ENCODE results near the gene JARID2.

Gene JARID2

DNA sequence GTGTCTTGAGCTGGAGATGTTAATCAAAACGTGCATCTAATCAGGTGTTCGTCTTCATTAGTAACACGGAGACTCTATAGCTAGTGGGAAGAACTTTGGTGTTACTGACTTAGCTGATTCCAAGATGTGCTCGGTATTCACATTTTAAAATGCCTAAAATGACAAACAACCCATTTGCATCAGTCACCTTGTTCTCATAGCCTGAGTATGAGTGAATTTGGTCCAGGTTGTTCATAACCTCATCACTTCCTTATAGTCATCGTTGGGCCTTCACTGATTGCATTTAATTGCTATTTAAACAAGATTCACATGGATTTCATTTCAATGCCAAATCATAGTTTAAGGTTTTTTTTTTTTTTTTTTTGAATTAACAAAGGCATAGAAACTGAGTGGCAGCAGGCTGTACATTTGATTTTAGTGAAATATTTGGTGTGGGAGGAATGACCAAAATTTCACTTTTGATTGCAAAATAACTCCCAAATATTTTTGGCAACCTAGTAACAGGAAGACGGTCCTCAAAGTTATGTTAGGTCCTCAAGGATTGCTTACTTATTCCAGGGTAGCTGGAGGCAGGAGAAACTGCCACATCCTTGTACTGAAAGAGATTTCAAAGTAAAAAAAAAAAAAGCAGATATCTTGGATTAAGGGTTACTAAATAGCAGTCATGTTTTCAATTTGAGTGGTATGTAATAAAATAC is 104.7 kb downstream of the JARID2 start:
- no peak for DNase-seq
- no peaks in the 10 kb centered on the region for H3K4me1 ChIP-seq (ENCODE audit: control insufficient read depth, insufficient read depth, low read length, poor library complexity, severe bottlenecking)

DNA sequence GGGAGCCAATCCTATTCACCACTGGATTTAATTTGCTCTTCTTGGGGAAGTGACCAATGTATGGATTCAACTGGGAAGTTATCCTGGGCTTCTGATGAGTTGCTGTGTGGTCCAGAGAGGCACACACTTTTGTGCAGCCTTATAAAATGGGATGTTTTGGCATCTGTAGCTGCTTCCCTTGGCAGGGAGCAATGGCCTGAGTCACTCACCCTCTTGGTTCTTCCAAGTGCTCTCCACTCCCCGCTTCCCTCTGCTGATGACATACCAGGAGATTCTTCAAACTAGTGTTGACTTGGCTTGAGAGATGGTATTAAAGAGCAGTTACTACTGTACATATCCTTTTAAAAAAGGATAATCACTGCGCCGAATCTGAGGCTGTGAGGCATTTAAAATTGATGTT is 105.8 kb downstream of the JARID2 start:
- no peaks in the 10 kb centered on the region for H3K9me3 ChIP-seq (ENCODE audit: control insufficient read depth, low read length)
- no peak overlapping the region for H3K27ac ChIP-seq (ENCODE audit: insufficient read depth, low read length, poor library complexity, severe bottlenecking)
- H3K4me3 ChIP-seq (ENCODE audit: insufficient read depth, low read depth, low read length, poor library complexity, severe bottlenecking), result no peak overlapping the region
- H3K36me3 ChIP-seq (ENCODE audit: control insufficient read depth, insufficient read depth, low read length), result no peaks in the 10 kb centered on the region
- H3K4me1 ChIP-seq (ENCODE audit: control insufficient read depth, insufficient read depth, low read length, poor library complexity, severe bottlenecking), result no peaks in the 10 kb centered on the region
- no peaks in the 10 kb centered on the region for H3K27me3 ChIP-seq (replicated peaks; ENCODE audit: control insufficient read depth, insufficient read depth, low read length, poor library complexity, severe bottlenecking)
- no peak for DNase-seq

More for the DNA sequence above, 104.7 kb downstream of the JARID2 start:
- H3K27ac ChIP-seq (ENCODE audit: insufficient read depth, low read length, poor library complexity, severe bottlenecking), result no peak overlapping the region
- no peak overlapping the region for H3K4me3 ChIP-seq (ENCODE audit: insufficient read depth, low read depth, low read length, poor library complexity, severe bottlenecking)
- no peaks in the 10 kb centered on the region for H3K36me3 ChIP-seq (ENCODE audit: control insufficient read depth, insufficient read depth, low read length)
- H3K27me3 ChIP-seq (replicated peaks; ENCODE audit: control insufficient read depth, insufficient read depth, low read length, poor library complexity, severe bottlenecking), result no peaks in the 10 kb centered on the region
- H3K9me3 ChIP-seq (ENCODE audit: control insufficient read depth, low read length), result no peaks in the 10 kb centered on the region

GRCh38 chr6:15352220-15352619 is 106.4 kb downstream of the JARID2 start:
- Histone ChIP-seq H3K4me3 (ENCODE audit: insufficient read depth, low read depth, low read length, poor library complexity, severe bottlenecking) (no peak overlapping the region), H3K36me3 (ENCODE audit: control insufficient read depth, insufficient read depth, low read length) (no peaks in the 10 kb centered on the region), H3K27me3 (replicated peaks; ENCODE audit: control insufficient read depth, insufficient read depth, low read length, poor library complexity, severe bottlenecking) (no peaks in the 10 kb centered on the region), H3K4me1 (ENCODE audit: control insufficient read depth, insufficient read depth, low read length, poor library complexity, severe bottlenecking) (no peaks in the 10 kb centered on the region), H3K27ac (ENCODE audit: insufficient read depth, low read length, poor library complexity, severe bottlenecking) (no peak overlapping the region), H3K9me3 (ENCODE audit: control insufficient read depth, low read length) (no peaks in the 10 kb centered on the region)
- DNase-seq, result no peak

DNA sequence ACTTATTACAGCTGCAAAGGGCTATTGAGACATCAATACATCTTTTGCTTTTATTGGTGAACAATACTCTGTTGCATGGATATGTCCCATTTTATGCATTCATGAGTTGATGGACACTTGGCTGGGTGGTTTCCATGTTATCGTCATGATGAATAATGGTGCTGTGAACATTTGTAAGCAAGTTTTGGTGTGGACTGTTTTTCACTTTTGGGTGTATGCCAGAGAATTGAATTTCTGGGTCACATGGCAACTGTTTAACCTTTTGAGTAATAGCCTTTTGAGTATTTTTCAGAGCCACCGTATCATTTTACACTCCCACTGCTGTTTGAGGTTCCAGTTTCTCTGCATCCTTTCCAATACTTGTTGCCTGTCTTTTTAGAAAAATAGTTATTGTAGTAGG is 107.0 kb downstream of the JARID2 start:
- Histone ChIP-seq H3K4me3 (ENCODE audit: insufficient read depth, low read depth, low read length, poor library complexity, severe bottlenecking) (no peak overlapping the region), H3K9me3 (ENCODE audit: control insufficient read depth, low read length) (no peaks in the 10 kb centered on the region), H3K27me3 (replicated peaks; ENCODE audit: control insufficient read depth, insufficient read depth, low read length, poor library complexity, severe bottlenecking) (no peaks in the 10 kb centered on the region), H3K27ac (ENCODE audit: insufficient read depth, low read length, poor library complexity, severe bottlenecking) (no peak overlapping the region), H3K36me3 (ENCODE audit: control insufficient read depth, insufficient read depth, low read length) (no peaks in the 10 kb centered on the region), H3K4me1 (ENCODE audit: control insufficient read depth, insufficient read depth, low read length, poor library complexity, severe bottlenecking) (no peaks in the 10 kb centered on the region)
- DNase-seq, result no peak

DNA sequence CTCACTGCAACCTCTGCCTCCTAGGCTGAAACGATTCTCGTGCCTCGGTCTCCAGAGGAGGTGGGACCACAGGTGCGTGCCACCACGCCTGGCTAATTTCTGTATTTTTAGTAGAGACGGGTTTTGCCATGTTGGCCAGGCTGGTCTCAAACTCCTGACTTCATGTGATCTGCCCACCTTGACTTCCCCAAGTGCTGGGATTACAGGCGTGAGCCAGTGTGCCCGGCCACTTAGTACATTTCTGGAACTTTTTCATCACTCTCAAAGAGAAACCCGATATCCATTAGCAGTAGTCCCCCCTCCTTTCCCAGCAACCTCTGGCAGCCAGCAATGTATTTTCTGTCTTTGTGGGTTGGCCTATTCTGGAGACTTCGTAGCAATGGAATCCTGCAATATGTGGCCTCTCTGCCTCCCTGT is 109.8 kb downstream of the JARID2 start:
- no peaks in the 10 kb centered on the region for H3K4me1 ChIP-seq (ENCODE audit: control insufficient read depth, insufficient read depth, low read length, poor library complexity, severe bottlenecking)
- no peak overlapping the region for H3K4me3 ChIP-seq (ENCODE audit: insufficient read depth, low read depth, low read length, poor library complexity, severe bottlenecking)
- DNase-seq, result no peak
- H3K27me3 ChIP-seq (replicated peaks; ENCODE audit: control insufficient read depth, insufficient read depth, low read length, poor library complexity, severe bottlenecking), result no peaks in the 10 kb centered on the region
- no peaks in the 10 kb centered on the region for H3K9me3 ChIP-seq (ENCODE audit: control insufficient read depth, low read length)
- H3K36me3 ChIP-seq (ENCODE audit: control insufficient read depth, insufficient read depth, low read length), result no peaks in the 10 kb centered on the region
- no peak overlapping the region for H3K27ac ChIP-seq (ENCODE audit: insufficient read depth, low read length, poor library complexity, severe bottlenecking)

GRCh38 chr6:15356179-15356578 is 110.3 kb downstream of the JARID2 start:
- Histone ChIP-seq H3K27ac (ENCODE audit: insufficient read depth, low read length, poor library complexity, severe bottlenecking) (no peak overlapping the region), H3K4me3 (ENCODE audit: insufficient read depth, low read depth, low read length, poor library complexity, severe bottlenecking) (no peak overlapping the region), H3K27me3 (replicated peaks; ENCODE audit: control insufficient read depth, insufficient read depth, low read length, poor library complexity, severe bottlenecking) (no peaks in the 10 kb centered on the region), H3K9me3 (ENCODE audit: control insufficient read depth, low read length) (no peaks in the 10 kb centered on the region), H3K36me3 (ENCODE audit: control insufficient read depth, insufficient read depth, low read length) (no peaks in the 10 kb centered on the region), H3K4me1 (ENCODE audit: control insufficient read depth, insufficient read depth, low read length, poor library complexity, severe bottlenecking) (no peaks in the 10 kb centered on the region)
- no peak for DNase-seq

- H3K4me1 ChIP-seq (ENCODE audit: control insufficient read depth, insufficient read depth, low read length, poor library complexity, severe bottlenecking), result no peaks in the 10 kb centered on the region
- H3K27ac ChIP-seq (ENCODE audit: insufficient read depth, low read length, poor library complexity, severe bottlenecking), result no peak overlapping the region
- no peak for DNase-seq
- H3K27me3 ChIP-seq (replicated peaks; ENCODE audit: control insufficient read depth, insufficient read depth, low read length, poor library complexity, severe bottlenecking), result no peaks in the 10 kb centered on the region
- no peaks in the 10 kb centered on the region for H3K9me3 ChIP-seq (ENCODE audit: control insufficient read depth, low read length)
- H3K4me3 ChIP-seq (ENCODE audit: insufficient read depth, low read depth, low read length, poor library complexity, severe bottlenecking), result no peak overlapping the region
- no peaks in the 10 kb centered on the region for H3K36me3 ChIP-seq (ENCODE audit: control insufficient read depth, insufficient read depth, low read length)
Measured at GRCh38 chr6:15356937-15357336, 111.1 kb downstream of the JARID2 start.

GRCh38 chr6:15357782-15358181 is 111.9 kb downstream of the JARID2 start:
- H3K27ac ChIP-seq (ENCODE audit: insufficient read depth, low read length, poor library complexity, severe bottlenecking), result no peak overlapping the region
- no peaks in the 10 kb centered on the region for H3K27me3 ChIP-seq (replicated peaks; ENCODE audit: control insufficient read depth, insufficient read depth, low read length, poor library complexity, severe bottlenecking)
- H3K9me3 ChIP-seq (ENCODE audit: control insufficient read depth, low read length), result no peaks in the 10 kb centered on the region
- no peak for DNase-seq
- H3K4me1 ChIP-seq (ENCODE audit: control insufficient read depth, insufficient read depth, low read length, poor library complexity, severe bottlenecking), result no peaks in the 10 kb centered on the region
- no peak overlapping the region for H3K4me3 ChIP-seq (ENCODE audit: insufficient read depth, low read depth, low read length, poor library complexity, severe bottlenecking)
- H3K36me3 ChIP-seq (ENCODE audit: control insufficient read depth, insufficient read depth, low read length), result no peaks in the 10 kb centered on the region

DNA sequence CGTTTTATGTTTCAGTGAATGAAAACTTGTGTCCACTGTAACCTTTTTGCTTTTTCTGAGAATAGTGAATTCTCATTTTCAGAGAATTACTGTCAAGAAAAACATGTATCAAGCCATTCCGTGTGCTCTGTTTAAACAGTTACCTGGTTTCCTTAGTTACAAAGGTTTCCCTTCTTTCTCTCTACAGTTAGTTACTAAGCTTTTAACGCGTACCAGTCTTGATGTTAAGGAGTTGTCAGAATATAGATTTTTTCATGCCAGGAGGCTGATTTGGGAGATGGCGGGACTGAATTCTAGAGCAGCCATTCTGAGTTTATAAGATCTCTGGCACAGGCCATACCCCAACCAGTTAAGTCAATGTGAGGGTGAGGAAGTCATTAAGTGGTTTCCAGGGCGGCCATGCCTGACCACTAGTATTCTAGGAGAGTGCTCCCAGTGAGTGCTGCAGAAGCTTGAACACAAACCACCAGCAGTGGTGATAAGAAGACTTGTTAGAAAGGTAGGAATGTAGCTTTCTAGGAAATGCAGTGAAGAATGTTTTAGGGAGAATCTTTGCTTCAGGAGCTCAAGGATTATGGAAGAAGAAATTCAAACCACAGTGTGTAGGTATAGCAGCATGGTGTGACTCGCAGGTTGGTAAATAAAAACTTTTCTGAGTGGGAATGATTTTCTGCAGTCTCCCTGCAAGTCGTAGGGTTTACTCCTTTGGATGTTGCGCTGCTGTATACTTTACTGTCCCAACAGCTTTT is 112.9 kb downstream of the JARID2 start:
- no peak for DNase-seq
- no peaks in the 10 kb centered on the region for H3K36me3 ChIP-seq (ENCODE audit: control insufficient read depth, insufficient read depth, low read length)
- no peaks in the 10 kb centered on the region for H3K9me3 ChIP-seq (ENCODE audit: control insufficient read depth, low read length)
- no peak overlapping the region for H3K4me3 ChIP-seq (ENCODE audit: insufficient read depth, low read depth, low read length, poor library complexity, severe bottlenecking)
- no peaks in the 10 kb centered on the region for H3K27me3 ChIP-seq (replicated peaks; ENCODE audit: control insufficient read depth, insufficient read depth, low read length, poor library complexity, severe bottlenecking)
- no peaks in the 10 kb centered on the region for H3K4me1 ChIP-seq (ENCODE audit: control insufficient read depth, insufficient read depth, low read length, poor library complexity, severe bottlenecking)
- H3K27ac ChIP-seq (ENCODE audit: insufficient read depth, low read length, poor library complexity, severe bottlenecking), result no peak overlapping the region

- Histone ChIP-seq H3K27me3 (replicated peaks; ENCODE audit: control insufficient read depth, insufficient read depth, low read length, poor library complexity, severe bottlenecking) (no peaks in the 10 kb centered on the region), H3K27ac (ENCODE audit: insufficient read depth, low read length, poor library complexity, severe bottlenecking) (no peak overlapping the region), H3K36me3 (ENCODE audit: control insufficient read depth, insufficient read depth, low read length) (no peaks in the 10 kb centered on the region), H3K9me3 (ENCODE audit: control insufficient read depth, low read length) (no peaks in the 10 kb centered on the region), H3K4me3 (ENCODE audit: insufficient read depth, low read depth, low read length, poor library complexity, severe bottlenecking) (no peak overlapping the region), H3K4me1 (ENCODE audit: control insufficient read depth, insufficient read depth, low read length, poor library complexity, severe bottlenecking) (peaks cover 1% of the 10 kb centered on the region)
- DNase-seq, result no peak
Measured at GRCh38 chr6:15359335-15359862, 113.5 kb downstream of the JARID2 start.

All from effector memory CD4-positive, alpha-beta T cell (primary cell).